ENCODE measurements around the gene CTIF.

Gene CTIF

GRCh38 chr18:48833701-48834412 lies 295.0 kb downstream of the CTIF start:
- Mint-ChIP-seq H3K4me1 (peaks cover 92% of the 10 kb centered on the region), H3K36me3 (peaks cover 59% of the 10 kb centered on the region), H3K4me3 (peak overlapping the region; percentile 93), H3K9me3 (no peaks in the 10 kb centered on the region), H3K27ac (peak overlapping the region; percentile 99)
- peak; percentile 82 for ATAC-seq
- peak in 1 of 2 donors; percentile 73 for DNase-seq (ENCODE audit: low spot score in 2 of 2)

- H3K4me1 Mint-ChIP-seq = peaks cover 92% of the 10 kb centered on the region
These were observed 295.7 kb downstream of the CTIF start for GRCh38 chr18:48834413-48835031.

GRCh38 chr18:48835119-48835518 lies 296.3 kb downstream of the CTIF start:
- no peak for DNase-seq (ENCODE audit: low spot score in 2 of 2)
- Mint-ChIP-seq H3K36me3 (peaks cover 54% of the 10 kb centered on the region), H3K4me1 (peaks cover 93% of the 10 kb centered on the region), H3K9me3 (no peaks in the 10 kb centered on the region), H3K4me3 (peak overlapping the region; percentile 93), H3K27ac (peak overlapping the region; percentile 99)
- no peak for ATAC-seq

More at GRCh38 chr18:48834413-48835031, 295.7 kb downstream of the CTIF start:
- peak; percentile 61 to 88 for DNase-seq (ENCODE audit: low spot score in 2 of 2)
- no peaks in the 10 kb centered on the region for H3K9me3 Mint-ChIP-seq
- H3K4me3 Mint-ChIP-seq = peak overlapping the region; percentile 93
- H3K36me3 Mint-ChIP-seq = peaks cover 59% of the 10 kb centered on the region
- peak; percentile 87 for ATAC-seq
- H3K27ac Mint-ChIP-seq = peak overlapping the region; percentile 99

GRCh38 chr18:48835745-48836170 lies 296.9 kb downstream of the CTIF start:
- ATAC-seq (no peak), DNase-seq (ENCODE audit: low spot score in 2 of 2) (no peak)
- H3K9me3 Mint-ChIP-seq = no peaks in the 10 kb centered on the region
- H3K27ac Mint-ChIP-seq = peak overlapping the region; percentile 99
- peaks cover 47% of the 10 kb centered on the region for H3K36me3 Mint-ChIP-seq
- peaks cover 95% of the 10 kb centered on the region for H3K4me1 Mint-ChIP-seq
- H3K4me3 Mint-ChIP-seq = peak overlapping the region; percentile 93

- Mint-ChIP-seq H3K4me3 (peak overlapping the region; percentile 93), H3K27ac (peak overlapping the region; percentile 99), H3K9me3 (no peaks in the 10 kb centered on the region), H3K4me1 (peaks cover 95% of the 10 kb centered on the region), H3K36me3 (peaks cover 42% of the 10 kb centered on the region)
- DNase-seq (ENCODE audit: low spot score in 2 of 2) (no peak), ATAC-seq (no peak)
These were observed 297.5 kb downstream of the CTIF start for GRCh38 chr18:48836231-48836805.

- Mint-ChIP-seq H3K36me3 (peaks cover 35% of the 10 kb centered on the region), H3K9me3 (no peaks in the 10 kb centered on the region), H3K4me1 (peaks cover 95% of the 10 kb centered on the region), H3K27ac (peak overlapping the region; percentile 99), H3K4me3 (peak overlapping the region; percentile 93)
- DNase-seq (ENCODE audit: low spot score in 2 of 2) (no peak), ATAC-seq (no peak)
These were observed 298.2 kb downstream of the CTIF start for GRCh38 chr18:48836806-48837615.

- H3K36me3 Mint-ChIP-seq = peaks cover 28% of the 10 kb centered on the region
- DNase-seq (ENCODE audit: low spot score in 2 of 2) (no peak), ATAC-seq (no peak)
- H3K4me3 Mint-ChIP-seq = peak overlapping the region; percentile 93
- H3K27ac Mint-ChIP-seq = peak overlapping the region; percentile 99
- no peaks in the 10 kb centered on the region for H3K9me3 Mint-ChIP-seq
- peaks cover 95% of the 10 kb centered on the region for H3K4me1 Mint-ChIP-seq
These were observed 298.8 kb downstream of the CTIF start for GRCh38 chr18:48837676-48838075.

- DNase-seq (ENCODE audit: low spot score in 2 of 2) (no peak), ATAC-seq (no peak)
- Mint-ChIP-seq H3K9me3 (no peaks in the 10 kb centered on the region), H3K27ac (peak overlapping the region; percentile 99), H3K4me1 (peaks cover 95% of the 10 kb centered on the region), H3K36me3 (peaks cover 22% of the 10 kb centered on the region), H3K4me3 (peak overlapping the region; percentile 93)
These were observed 299.4 kb downstream of the CTIF start for GRCh38 chr18:48838166-48838775.

- DNase-seq (ENCODE audit: low spot score in 2 of 2) = peak in 1 of 2 donors; percentile 76
- Mint-ChIP-seq H3K4me1 (peaks cover 97% of the 10 kb centered on the region), H3K4me3 (peak overlapping the region; percentile 93), H3K27ac (peak overlapping the region; percentile 99), H3K9me3 (no peaks in the 10 kb centered on the region), H3K36me3 (peaks cover 13% of the 10 kb centered on the region)
- peak; percentile 65 for ATAC-seq
These were observed 300.3 kb downstream of the CTIF start for GRCh38 chr18:48838921-48839818.

GRCh38 chr18:48839819-48840490 lies 301.1 kb downstream of the CTIF start:
- ATAC-seq (no peak), DNase-seq (ENCODE audit: low spot score in 2 of 2) (no peak)
- Mint-ChIP-seq H3K9me3 (no peaks in the 10 kb centered on the region), H3K36me3 (peaks cover 5% of the 10 kb centered on the region), H3K27ac (peak overlapping the region; percentile 99), H3K4me3 (peak overlapping the region; percentile 93), H3K4me1 (peaks cover 95% of the 10 kb centered on the region)

GRCh38 chr18:48840491-48840877 lies 301.7 kb downstream of the CTIF start:
- Mint-ChIP-seq H3K4me1 (peaks cover 95% of the 10 kb centered on the region), H3K9me3 (peaks cover 3% of the 10 kb centered on the region), H3K4me3 (no peak overlapping the region), H3K27ac (no peak overlapping the region), H3K36me3 (no peaks in the 10 kb centered on the region)
- ATAC-seq (no peak), DNase-seq (ENCODE audit: low spot score in 2 of 2) (no peak)

GRCh38 chr18:48841381-48842258 lies 302.8 kb downstream of the CTIF start:
- Mint-ChIP-seq H3K4me1 (peaks cover 95% of the 10 kb centered on the region), H3K36me3 (no peaks in the 10 kb centered on the region), H3K9me3 (peaks cover 7% of the 10 kb centered on the region), H3K4me3 (peak overlapping the region; percentile 38), H3K27ac (peak overlapping the region; percentile 92)
- DNase-seq (ENCODE audit: low spot score in 2 of 2) (no peak), ATAC-seq (no peak)
